ENCODE measurements around the gene DLX4.

DLX4 gene

GRCh38 chr17:49968405-49969133, 421 bp upstream of the DLX4 start:
- DNase-seq (ENCODE audit: low read depth in 2 of 2): peak in 1 of 2 experiments; percentile 10

- no peak for DNase-seq (ENCODE audit: low read depth in 2 of 2)
Measured at GRCh38 chr17:49969795-49970389, 902 bp downstream of the DLX4 start.

- no peak for DNase-seq (ENCODE audit: low read depth in 2 of 2)
Measured at GRCh38 chr17:49970498-49970897, 1.5 kb downstream of the DLX4 start.

- no peak for DNase-seq (ENCODE audit: low read depth in 2 of 2)
Measured at GRCh38 chr17:49971199-49971847, 2.3 kb downstream of the DLX4 start.

- no peak for DNase-seq (ENCODE audit: low read depth in 2 of 2)
Measured at GRCh38 chr17:49971848-49972485, 3.0 kb downstream of the DLX4 start.

- DNase-seq (ENCODE audit: low read depth in 2 of 2): no peak
Measured at GRCh38 chr17:49972486-49973270, 3.7 kb downstream of the DLX4 start.

- no peak for DNase-seq (ENCODE audit: low read depth in 2 of 2)
Measured at GRCh38 chr17:49973271-49973615, 4.3 kb downstream of the DLX4 start.

GRCh38 chr17:49975531-49975930, 6.5 kb downstream of the DLX4 start:
- no peak for DNase-seq (ENCODE audit: low read depth in 2 of 2)

GRCh38 chr17:49976163-49976827, 7.3 kb downstream of the DLX4 start:
- DNase-seq (ENCODE audit: low read depth in 2 of 2): no peak

GRCh38 chr17:49976828-49977202, 7.8 kb downstream of the DLX4 start:
- DNase-seq (ENCODE audit: low read depth in 2 of 2): no peak

GRCh38 chr17:49977463-49978389, 8.7 kb downstream of the DLX4 start:
- no peak for DNase-seq (ENCODE audit: low read depth in 2 of 2)

- DNase-seq (ENCODE audit: low read depth in 2 of 2): no peak
Measured at GRCh38 chr17:49978501-49978900, 9.5 kb downstream of the DLX4 start.

GRCh38 chr17:49979748-49980479, 10.9 kb downstream of the DLX4 start:
- DNase-seq (ENCODE audit: low read depth in 2 of 2): no peak

- no peak for DNase-seq (ENCODE audit: low read depth in 2 of 2)
Measured at GRCh38 chr17:49980703-49981197, 11.8 kb downstream of the DLX4 start.

GRCh38 chr17:49984283-49984682, 15.3 kb downstream of the DLX4 start:
- DNase-seq (ENCODE audit: low read depth in 2 of 2): no peak

GRCh38 chr17:49984776-49985175, 15.8 kb downstream of the DLX4 start:
- DNase-seq (ENCODE audit: low read depth in 2 of 2): no peak

- no peak for DNase-seq (ENCODE audit: low read depth in 2 of 2)
Measured at GRCh38 chr17:49985310-49985990, 16.5 kb downstream of the DLX4 start.

- DNase-seq (ENCODE audit: low read depth in 2 of 2): no peak
Measured at GRCh38 chr17:49986396-49987289, 17.7 kb downstream of the DLX4 start.

Measured in fibroblast of skin of left quadriceps (primary cell).